ENCODE data around the gene PHLDA2. TPM values are rescaled to one million over a fixed set of nuclear protein-coding genes. Genes with fewer than 3 reads are reported as not detected.

The PHLDA2 gene
- total and polyA plus RNA-seq, 4 donors = 0.60 to 49.2 (median 23.0) TPM

DNA sequence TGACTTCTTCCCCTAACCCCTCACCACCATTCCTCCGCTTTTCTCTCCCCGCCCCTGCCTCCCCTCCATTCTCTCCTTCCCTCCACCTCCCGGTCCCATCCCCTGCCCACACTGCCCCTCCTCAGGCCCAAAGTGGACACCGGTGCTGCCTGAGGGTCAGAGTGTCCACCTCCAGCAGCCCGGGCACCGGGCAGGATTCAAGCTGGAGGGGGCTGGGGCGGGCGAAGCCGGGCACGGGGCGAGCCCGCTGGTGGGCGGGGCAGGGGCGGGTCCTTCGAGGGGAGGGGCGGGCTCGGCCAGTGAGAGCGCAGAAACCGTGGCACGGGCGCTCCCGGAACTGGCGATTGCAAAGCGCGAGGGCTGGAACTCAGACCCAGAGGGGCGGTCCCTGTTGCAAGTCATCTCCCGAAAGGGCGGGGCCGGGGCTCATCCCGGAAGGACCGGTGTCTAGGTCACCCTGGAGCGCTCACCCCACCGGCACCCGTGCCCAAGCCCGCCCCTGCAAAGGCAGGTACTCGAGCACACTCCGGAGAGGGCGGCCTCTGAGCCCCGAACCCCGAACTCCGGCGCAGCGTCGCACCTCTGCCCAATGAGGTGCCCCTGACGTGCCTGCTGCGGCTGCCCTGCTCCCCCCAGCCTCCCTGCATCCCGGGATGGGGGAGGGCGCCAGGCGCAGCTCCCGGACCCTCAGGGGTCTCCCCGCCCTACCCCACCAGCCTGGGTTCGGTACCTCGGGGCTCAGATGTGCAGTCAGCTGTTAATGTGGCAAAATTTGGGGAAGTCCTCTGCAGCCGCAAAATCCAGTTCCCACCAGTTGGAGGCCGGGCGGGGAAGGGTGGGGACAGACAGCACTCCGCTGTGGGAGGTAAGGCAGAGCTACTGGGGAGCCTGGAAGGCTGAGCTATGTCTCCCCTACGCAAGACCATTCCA, 27.1 kb downstream of the PHLDA2 start:
- Histone ChIP-seq H3K4me3 (peak overlapping the region; percentile 30), H3K27ac (ENCODE audit: low read depth in 1 of 2, low read length in 1 of 2) (peak overlapping the region; percentile 53 to 81), H3K9me3 (ENCODE audit: control insufficient read depth in 4 of 4, insufficient read depth in 3 of 4, low read length in 3 of 4) (no peaks in the 10 kb centered on the region), H3K4me1 (ENCODE audit: control insufficient read depth in 5 of 5, insufficient read depth in 5 of 5, low read length in 5 of 5) (peaks cover 0 to 23% (median 8%) of the 10 kb centered on the region in 5 donors), H3K36me3 (ENCODE audit: control insufficient read depth in 4 of 4, insufficient read depth in 4 of 4, low read length in 4 of 4) (no peaks in the 10 kb centered on the region), H3K27me3 (ENCODE audit: control insufficient read depth in 3 of 3, insufficient read depth in 3 of 3, low read length in 2 of 3) (peaks cover 0 to 2% (median 0%) of the 10 kb centered on the region in 3 donors), H3K9ac (ENCODE audit: insufficient read depth in 1 of 2, low read length in 2 of 2) (no peak overlapping the region)
- 3 to 7% methylated on average over 56 to 58 of the region's 58 CpGs for WGBS, 2 donors
- DNase-seq = peak; percentile 88 to 92 (median 90)
- ATAC-seq (ENCODE audit: insufficient read depth, low FRiP score) = peak; percentile 92
- TF ChIP-seq, protein P1, sequence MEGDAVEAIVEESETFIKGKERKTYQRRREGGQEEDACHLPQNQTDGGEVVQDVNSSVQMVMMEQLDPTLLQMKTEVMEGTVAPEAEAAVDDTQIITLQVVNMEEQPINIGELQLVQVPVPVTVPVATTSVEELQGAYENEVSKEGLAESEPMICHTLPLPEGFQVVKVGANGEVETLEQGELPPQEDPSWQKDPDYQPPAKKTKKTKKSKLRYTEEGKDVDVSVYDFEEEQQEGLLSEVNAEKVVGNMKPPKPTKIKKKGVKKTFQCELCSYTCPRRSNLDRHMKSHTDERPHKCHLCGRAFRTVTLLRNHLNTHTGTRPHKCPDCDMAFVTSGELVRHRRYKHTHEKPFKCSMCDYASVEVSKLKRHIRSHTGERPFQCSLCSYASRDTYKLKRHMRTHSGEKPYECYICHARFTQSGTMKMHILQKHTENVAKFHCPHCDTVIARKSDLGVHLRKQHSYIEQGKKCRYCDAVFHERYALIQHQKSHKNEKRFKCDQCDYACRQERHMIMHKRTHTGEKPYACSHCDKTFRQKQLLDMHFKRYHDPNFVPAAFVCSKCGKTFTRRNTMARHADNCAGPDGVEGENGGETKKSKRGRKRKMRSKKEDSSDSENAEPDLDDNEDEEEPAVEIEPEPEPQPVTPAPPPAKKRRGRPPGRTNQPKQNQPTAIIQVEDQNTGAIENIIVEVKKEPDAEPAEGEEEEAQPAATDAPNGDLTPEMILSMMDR (IDR thresholded peaks at IDR 0.05; ENCODE audit: control extremely low read depth, extremely low read depth) = no peak

DNA sequence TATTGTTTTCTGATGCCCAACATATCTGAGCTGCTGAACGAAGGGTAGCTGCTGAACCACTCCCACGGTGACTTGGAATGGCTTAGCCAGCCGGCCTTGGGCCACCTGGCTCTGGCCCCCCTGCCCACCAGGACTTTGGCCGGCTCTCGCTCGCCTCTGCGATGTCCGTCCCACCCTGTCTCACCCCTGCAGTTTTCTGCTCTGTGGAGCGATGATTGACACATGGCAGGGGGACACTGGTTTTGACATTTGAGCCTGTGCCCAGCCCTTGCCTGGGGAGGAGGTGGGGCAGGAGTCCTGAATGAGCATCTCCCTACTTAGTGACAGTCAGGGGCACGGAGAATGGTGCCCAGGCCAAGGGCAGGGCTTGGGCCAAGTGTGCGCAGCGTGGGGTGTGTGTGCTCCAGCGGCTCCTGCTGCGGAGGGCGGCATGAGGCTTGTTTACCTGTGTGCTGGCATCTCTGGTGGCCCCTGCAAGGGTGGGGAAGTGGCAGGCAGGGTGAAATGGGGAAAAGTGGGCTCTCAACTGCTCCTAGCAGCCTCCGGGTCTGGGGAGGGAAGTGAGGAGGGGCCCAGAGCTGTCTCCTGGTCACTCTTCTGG, 27.9 kb downstream of the PHLDA2 start:
- ATAC-seq (ENCODE audit: insufficient read depth, low FRiP score) (no peak), DNase-seq (no peak)
- Histone ChIP-seq H3K27me3 (ENCODE audit: control insufficient read depth in 3 of 3, insufficient read depth in 3 of 3, low read length in 2 of 3) (peaks cover 0 to 2% (median 0%) of the 10 kb centered on the region in 3 donors), H3K4me1 (ENCODE audit: control insufficient read depth in 5 of 5, insufficient read depth in 5 of 5, low read length in 5 of 5) (peaks cover 0 to 23% (median 8%) of the 10 kb centered on the region in 5 donors), H3K4me3 (no peak overlapping the region), H3K9me3 (ENCODE audit: control insufficient read depth in 4 of 4, insufficient read depth in 3 of 4, low read length in 3 of 4) (no peaks in the 10 kb centered on the region), H3K27ac (ENCODE audit: low read depth in 1 of 2, low read length in 1 of 2) (peak overlapping the region in 1 of 2 donors; percentile 81), H3K36me3 (ENCODE audit: control insufficient read depth in 4 of 4, insufficient read depth in 4 of 4, low read length in 4 of 4) (no peaks in the 10 kb centered on the region), H3K9ac (ENCODE audit: insufficient read depth in 1 of 2, low read length in 2 of 2) (no peak overlapping the region)
- 93 to 94% methylated on average over 16 of the region's 16 CpGs for WGBS, 2 donors
- TF ChIP-seq, protein P1 (IDR thresholded peaks at IDR 0.05; ENCODE audit: control extremely low read depth, extremely low read depth) = no peak

DNA sequence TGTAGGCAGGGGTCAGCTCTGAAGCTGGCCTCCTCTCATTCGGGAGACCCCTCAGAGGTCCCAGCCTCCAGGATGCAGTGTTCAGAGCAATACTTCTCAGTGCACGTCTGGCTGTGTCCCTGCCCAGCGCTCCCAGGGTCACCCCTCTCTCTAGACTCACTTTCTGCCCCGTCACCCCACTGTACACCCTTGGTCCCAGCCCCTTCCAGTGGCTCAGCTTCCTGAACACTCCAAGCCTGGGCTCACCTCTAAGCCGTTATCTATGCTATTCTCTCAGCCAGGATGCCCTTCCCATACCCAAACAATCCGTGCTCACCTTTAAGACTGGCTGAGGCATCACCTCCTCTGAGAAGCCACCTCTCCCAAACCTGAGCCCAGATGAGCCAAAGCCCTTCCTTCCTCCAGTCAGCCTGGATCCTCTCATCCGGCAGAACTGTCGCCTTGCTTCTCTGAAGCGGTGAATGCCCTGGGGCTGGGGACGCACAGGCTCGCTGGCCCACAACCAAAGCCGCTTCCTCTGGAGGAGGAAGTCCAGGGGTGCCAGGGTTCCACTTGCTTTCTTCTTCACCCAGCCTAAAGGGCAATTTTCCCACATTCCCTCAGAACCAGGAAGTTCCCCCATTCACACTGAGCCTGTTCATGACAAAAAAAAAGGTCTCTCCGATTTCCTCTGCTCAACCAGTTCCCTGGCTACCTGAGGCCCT, 30.0 kb downstream of the PHLDA2 start:
- Histone ChIP-seq H3K9me3 (ENCODE audit: control insufficient read depth in 4 of 4, insufficient read depth in 3 of 4, low read length in 3 of 4) (no peaks in the 10 kb centered on the region), H3K4me3 (no peak overlapping the region), H3K4me1 (ENCODE audit: control insufficient read depth in 5 of 5, insufficient read depth in 5 of 5, low read length in 5 of 5) (peaks cover 0 to 23% (median 8%) of the 10 kb centered on the region in 5 donors), H3K9ac (ENCODE audit: insufficient read depth in 1 of 2, low read length in 2 of 2) (no peak overlapping the region), H3K27ac (ENCODE audit: low read depth in 1 of 2, low read length in 1 of 2) (peak overlapping the region in 1 of 2 donors; percentile 91), H3K36me3 (ENCODE audit: control insufficient read depth in 4 of 4, insufficient read depth in 4 of 4, low read length in 4 of 4) (no peaks in the 10 kb centered on the region), H3K27me3 (ENCODE audit: control insufficient read depth in 3 of 3, insufficient read depth in 3 of 3, low read length in 2 of 3) (peaks cover 0 to 2% (median 0%) of the 10 kb centered on the region in 3 donors)
- TF ChIP-seq, protein P1 (IDR thresholded peaks at IDR 0.05; ENCODE audit: control extremely low read depth, extremely low read depth) = no peak
- DNase-seq (no peak), ATAC-seq (ENCODE audit: insufficient read depth, low FRiP score) (no peak)
- WGBS, 2 donors = 43 to 51% methylated on average over 13 of the region's 13 CpGs

Measured in lung (tissue), 12 donors.